Cerebellar nuclear complex (tissue), 1 donor: ENCODE results near the gene TBC1D8.

Experiments used
- DNase-seq, 2 experiments: peaks; one replicate each; lab custom pipeline; 2025; lab: John Stamatoyannopoulos, UW

Gene TBC1D8

GRCh38 chr2:101162561-101163330 lies 11.6 kb upstream of the TBC1D8 start:
- no peak for DNase-seq

GRCh38 chr2:101161658-101162057 lies 10.5 kb upstream of the TBC1D8 start:
- no peak for DNase-seq

- no peak for DNase-seq
Measured at GRCh38 chr2:101160454-101160853, 9.3 kb upstream of the TBC1D8 start.

GRCh38 chr2:101159526-101159925 lies 8.3 kb upstream of the TBC1D8 start:
- DNase-seq = no peak

GRCh38 chr2:101157272-101157671 lies 6.1 kb upstream of the TBC1D8 start:
- DNase-seq = no peak

- no peak for DNase-seq
Measured at GRCh38 chr2:101153787-101154186, 2.6 kb upstream of the TBC1D8 start.

GRCh38 chr2:101153077-101153707 lies 2.0 kb upstream of the TBC1D8 start:
- DNase-seq = no peak

GRCh38 chr2:101152272-101153076 lies 1.3 kb upstream of the TBC1D8 start:
- no peak for DNase-seq

GRCh38 chr2:101151859-101152271 lies 683 bp upstream of the TBC1D8 start:
- DNase-seq = no peak

- no peak for DNase-seq
Measured at GRCh38 chr2:101150306-101151145, 656 bp downstream of the TBC1D8 start.

- DNase-seq = no peak
Measured at GRCh38 chr2:101149241-101150192, 1.7 kb downstream of the TBC1D8 start.

- no peak for DNase-seq
Measured at GRCh38 chr2:101148777-101149176, 2.4 kb downstream of the TBC1D8 start.

- DNase-seq = no peak
Measured at GRCh38 chr2:101147971-101148370, 3.2 kb downstream of the TBC1D8 start.

- DNase-seq = no peak
Measured at GRCh38 chr2:101147062-101147461, 4.1 kb downstream of the TBC1D8 start.

- DNase-seq = no peak
Measured at GRCh38 chr2:101146535-101146934, 4.6 kb downstream of the TBC1D8 start.

GRCh38 chr2:101145406-101145805 lies 5.8 kb downstream of the TBC1D8 start:
- DNase-seq = no peak

- no peak for DNase-seq
Measured at GRCh38 chr2:101142163-101142562, 9.0 kb downstream of the TBC1D8 start.

GRCh38 chr2:101140978-101141655 lies 10.1 kb downstream of the TBC1D8 start:
- DNase-seq = no peak

- no peak for DNase-seq
Measured at GRCh38 chr2:101140237-101140636, 10.9 kb downstream of the TBC1D8 start.

- DNase-seq = no peak
Measured at GRCh38 chr2:101139495-101139894, 11.7 kb downstream of the TBC1D8 start.
